ENCODE data around the gene BHLHE40.
"Not testable (repeated sequence)": the region's sequence is repeated elsewhere in the genome, so short reads cannot be mapped to it uniquely, and the experiment has no call there.

BHLHE40 gene

DNA sequence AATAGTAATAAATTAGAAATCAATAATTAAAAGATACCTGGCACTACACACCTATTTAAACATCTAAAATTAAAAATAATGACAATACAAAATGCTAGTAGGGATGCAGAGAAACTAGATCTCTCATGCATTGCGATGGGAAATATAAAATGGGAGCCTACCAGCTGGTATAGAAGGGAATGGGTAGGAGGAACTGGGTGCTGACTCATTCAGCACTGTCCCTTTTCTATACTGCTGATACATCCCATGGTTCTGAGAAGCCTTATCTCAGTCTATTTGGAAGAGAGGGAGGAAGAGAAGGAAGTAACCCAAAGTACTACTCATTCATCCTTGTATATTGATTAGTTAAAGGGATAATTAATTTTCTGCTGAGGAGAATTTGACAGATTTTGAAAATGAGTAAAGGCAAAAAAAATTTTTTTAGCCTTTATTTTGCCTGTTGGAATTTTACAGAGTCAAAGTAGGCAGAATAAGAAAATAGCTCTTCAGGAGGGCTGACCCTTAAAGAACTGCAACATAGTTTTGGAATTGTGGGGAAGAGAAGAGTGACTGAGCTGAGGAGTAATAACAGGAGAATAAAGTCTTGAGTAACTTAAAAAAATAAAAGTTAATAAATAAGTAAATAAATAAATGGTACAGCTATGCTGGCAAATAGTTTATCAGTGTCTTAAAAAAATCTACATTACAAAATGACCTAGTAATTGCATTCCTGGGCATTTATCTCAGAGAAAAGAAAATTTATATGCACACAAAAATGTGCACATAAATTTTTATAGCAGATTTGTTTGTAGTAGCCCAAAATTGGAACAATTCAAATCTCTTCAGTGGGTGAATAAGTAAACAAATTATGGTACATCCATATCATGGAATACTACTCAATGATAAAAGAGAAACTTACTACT, 15.3 kb upstream of the BHLHE40 start:
- DNase-seq = no peak

DNA sequence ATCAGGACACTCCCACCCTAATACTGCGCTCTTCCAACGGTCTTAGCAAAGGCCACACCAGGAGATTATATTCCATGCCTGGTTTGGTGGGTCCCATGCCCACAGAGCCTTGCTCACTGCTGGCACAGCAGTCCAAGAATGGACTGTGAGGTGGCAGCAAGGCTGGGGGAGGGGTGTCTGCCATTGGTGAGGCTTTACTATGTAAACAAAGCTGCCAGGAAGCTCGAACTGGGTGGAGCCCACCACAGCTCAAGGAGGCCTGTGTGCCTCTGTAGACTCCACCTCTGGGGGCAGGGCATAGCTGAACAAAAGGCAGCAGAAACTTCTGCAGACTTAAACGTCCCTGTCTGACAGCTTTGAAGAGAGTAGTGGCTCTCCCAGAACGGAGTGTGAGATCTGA, 13.2 kb upstream of the BHLHE40 start:
- DNase-seq = not testable (repeated sequence)

DNA sequence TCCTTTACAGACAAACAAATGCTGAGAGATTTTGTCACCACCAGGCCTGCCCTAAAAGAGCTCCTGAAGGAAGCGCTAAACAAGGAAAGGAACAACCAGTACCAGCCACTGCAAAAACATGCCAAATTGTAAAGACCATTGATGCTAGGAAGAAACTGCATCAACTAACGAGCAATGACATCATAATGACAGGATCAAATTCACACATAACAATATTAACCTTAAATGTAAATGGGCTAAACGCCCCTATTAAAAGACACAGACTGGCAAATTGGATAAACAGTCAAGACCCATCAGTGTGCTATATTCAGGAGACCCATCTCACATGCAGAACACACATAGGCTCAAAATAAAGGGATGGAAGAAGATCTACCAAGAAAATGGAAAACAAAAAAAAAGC, 11.6 kb upstream of the BHLHE40 start:
- not testable (repeated sequence) for DNase-seq

DNA sequence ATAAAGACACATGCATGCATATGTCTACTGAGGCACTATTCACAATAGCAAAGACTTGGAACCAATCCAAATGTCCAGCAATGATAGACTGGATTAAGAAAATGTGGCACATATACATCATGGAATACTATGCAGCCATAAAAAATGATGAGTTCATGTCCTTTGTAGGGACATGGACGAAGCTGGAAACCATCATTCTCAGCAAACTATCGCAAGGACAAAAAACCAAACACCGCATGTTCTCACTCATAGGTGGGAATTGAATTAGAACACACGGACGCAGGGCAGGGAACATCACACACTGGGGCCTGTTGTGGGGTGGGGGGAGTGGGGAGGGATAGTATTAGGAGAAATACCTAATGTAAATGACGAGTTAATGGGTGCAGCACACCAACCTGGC, 7.8 kb upstream of the BHLHE40 start:
- not testable (repeated sequence) for DNase-seq

DNA sequence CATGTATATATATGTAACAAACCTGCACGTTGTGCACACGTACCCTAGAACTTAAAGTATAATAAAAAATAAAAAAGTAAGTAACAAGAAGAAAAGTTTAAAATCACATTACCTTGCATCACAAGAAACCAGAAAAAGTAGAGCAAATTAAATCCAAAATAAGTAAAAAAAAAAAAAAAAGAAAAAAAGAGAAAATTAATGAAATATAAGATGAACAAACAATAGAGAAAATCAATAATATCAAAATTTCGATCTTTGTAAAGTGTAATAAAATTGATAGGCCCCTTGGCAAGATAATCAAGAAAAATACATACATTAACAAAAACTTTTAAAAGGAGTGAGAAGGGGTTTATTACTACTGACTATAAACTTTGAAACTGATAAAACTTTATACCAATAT, 7.4 kb upstream of the BHLHE40 start:
- DNase-seq = no peak

DNA sequence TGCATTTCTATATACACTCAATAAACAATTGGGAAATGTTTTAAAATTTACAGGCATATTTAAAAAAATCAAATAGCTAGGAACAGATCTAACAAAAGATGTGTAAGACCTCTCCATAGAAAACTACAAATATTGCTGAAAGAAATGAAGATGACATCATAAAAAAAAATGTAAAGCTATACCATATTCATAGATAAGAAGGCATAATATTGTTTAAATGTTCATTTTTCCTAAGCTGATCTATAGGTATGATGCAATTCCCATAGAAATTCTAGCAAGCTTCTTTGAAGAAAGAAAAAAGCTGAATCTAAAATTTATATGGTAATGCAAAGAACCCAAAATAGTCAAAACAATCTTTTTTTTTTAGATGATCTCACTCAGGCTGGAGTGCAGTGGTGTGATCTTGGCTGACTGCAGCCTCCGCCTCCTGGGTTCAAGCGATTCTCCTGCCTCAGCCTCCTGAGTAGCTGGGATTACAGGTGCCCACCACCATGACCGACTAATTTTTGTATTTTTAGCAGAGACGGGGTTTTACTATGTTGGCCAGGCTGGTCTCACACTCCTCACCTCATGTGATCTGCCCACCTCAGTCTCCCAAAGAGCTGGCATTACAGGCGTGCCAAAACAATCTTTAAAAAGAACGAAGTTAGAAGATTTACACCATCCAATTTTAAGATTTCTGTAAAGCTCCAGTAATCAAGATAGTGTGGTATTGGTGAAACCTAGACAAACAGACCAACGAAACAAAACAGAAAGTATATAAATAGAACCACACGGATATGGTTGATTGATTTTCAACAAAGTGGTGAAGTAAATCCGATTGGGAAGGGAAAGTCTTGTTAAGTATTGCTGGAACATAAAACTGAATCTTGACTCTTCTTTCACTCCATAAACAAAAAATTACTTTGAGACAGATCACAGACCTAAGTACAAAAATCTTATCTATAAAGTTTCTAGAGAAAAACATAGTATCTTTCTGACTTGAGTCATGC, 6.3 kb upstream of the BHLHE40 start:
- DNase-seq = no peak

DNA sequence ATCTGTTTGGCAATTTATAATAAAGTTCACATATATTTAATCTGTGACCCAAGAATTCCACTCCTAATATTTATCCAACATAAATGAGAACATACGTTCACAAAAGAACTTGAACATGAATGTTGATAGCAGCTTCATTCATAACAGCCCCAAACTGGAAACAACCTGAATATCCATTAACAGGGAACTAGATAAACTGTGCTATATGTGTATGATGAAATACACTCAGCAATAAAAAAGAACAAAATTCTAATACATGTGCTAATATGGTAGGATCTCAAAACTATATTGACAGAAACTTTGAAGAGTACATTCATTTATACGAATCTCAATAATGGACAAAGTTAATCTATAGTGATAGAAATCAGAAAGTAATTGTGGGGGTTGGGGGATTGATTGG, 5.1 kb upstream of the BHLHE40 start:
- no peak for DNase-seq

DNA sequence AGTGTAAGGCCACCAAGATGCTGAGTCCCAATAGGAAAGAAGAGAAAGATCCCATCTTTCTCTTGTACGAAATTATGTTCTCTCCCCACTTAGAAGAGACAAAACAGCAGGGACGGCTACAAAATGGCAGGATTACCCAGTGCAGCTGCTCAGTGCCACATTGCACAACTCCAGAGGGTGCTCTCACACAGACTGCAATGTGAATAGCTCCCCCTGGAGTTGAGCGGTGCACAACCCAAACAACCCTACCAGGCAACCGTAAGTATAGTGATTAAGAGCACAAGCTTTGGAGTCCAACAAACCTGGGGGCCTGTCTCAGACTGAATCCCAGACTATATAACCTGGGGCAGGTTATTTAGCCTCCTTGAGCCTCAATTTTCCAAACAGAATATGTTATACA, 3.1 kb upstream of the BHLHE40 start:
- peak; percentile 80 for DNase-seq

DNA sequence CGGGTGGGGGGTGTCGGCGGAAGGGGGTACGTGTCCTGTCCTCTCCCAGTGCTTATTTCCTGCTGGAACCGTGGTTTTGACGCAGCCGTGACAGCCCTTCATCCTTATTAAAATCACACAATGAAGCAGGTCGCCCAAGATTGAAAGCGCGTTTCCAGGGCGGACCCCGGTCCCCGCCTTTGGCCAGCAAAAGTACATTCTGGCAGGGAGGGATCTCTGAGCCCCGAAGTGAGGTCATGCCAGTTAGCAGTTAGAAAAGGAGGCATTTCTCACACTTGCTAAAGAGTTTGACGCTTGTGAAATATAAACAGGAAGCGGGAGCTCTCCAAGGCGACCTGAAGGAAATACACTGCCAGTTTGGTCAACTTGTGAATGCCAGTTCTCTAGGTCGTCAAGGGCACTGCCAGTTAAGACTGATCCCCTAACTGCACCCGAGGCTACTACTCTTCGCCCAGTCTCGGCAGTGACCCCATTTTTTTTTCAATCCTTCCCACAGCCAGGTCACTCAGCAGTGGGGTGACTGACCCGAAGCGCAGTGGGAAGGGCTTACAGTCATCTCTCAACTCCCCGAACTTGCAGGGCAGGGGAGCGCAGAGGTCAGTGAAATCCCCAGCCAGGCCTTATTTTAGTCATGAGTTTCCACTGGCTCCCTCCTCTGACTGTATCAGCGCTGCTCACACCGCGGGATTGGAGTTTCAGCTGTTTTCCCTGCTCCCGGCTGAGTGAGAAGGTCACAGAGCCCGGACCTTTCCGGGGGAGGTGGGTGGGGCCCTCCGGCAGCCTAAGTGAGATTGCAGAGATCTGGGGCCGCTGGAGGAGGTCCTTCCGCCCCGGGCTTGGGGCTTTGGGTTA, 2.0 kb upstream of the BHLHE40 start:
- DNase-seq = peak; percentile 83

DNA sequence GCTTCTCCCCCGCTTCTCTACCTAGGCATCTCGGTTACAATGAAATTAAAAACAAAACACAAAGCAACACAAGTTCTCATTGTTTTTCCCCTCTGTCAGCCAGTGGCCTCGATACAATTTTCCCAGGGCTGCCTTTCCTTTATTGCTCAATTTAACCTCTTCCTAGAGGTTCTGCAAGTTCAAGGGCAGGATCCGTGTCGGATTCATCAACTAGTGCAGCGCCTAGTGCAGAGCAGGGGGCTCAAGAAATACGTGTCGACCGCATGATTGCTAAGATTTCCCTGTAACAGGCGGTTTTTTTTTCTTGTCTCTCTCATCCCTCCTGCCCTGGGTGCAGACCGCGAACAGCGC, 1.4 kb upstream of the BHLHE40 start:
- DNase-seq = peak; percentile 59

DNA sequence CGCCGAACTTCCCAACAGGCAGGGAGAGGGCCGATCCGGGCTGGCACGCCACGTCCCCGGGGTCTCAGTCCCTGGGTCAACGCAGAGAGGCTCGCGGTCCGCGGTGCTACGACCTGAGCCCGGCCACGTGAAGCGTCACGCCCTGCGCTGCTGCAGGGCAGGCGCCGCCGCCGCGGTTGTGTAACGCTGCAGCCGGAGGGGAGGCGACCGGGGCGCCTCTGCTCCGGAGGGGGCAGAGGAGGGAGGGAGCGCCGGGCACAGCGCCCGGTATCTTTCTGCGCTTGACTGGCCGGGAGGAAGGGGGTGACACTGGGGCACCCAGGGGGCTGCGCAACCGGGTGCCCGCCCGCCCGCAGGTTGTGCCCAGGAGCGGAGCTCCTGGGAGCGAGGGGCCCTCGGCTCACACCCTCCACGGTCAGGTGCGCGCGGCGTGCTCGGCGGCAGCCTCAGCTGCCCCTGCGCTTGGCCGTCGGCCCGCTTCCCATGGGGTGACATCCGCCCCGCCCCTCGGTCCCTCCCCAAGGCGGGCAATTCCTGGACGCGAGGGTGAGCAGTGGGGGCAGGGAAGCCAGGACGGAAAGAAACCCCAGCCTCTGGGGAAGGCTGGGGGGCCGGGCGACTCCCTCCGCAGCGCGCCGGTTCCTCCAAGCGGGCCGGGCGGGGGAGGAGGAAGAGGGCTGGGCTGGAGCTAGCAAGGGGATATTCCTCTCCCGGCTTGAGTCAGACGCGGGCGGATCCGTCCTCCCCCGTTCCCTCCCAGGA, 852 bp upstream of the BHLHE40 start:
- DNase-seq = peak; percentile 96

DNA sequence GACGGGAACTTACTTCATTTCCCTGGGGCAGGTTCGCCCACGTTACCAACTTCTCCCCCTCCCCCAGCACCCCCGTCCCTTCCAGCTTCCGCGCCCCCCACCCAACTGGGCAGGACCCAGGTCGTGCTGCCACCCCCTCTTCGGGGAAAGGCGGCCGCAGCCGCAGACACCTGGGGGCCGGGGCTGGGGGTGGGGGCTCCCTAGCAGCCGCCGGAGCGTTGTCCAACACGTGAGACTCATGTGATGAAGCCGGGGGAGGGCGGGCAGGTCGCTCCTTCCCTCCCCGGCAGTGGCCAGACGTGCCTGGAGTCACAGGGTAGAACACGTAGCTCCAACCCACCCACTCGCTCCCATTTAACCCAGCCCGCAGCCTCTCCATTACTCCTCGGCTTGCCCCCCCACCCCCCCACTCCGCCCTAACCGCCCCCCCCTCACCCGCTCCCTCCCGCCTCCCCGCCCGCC, 240 bp upstream of the BHLHE40 start:
- peak; percentile 97 for DNase-seq

DNA sequence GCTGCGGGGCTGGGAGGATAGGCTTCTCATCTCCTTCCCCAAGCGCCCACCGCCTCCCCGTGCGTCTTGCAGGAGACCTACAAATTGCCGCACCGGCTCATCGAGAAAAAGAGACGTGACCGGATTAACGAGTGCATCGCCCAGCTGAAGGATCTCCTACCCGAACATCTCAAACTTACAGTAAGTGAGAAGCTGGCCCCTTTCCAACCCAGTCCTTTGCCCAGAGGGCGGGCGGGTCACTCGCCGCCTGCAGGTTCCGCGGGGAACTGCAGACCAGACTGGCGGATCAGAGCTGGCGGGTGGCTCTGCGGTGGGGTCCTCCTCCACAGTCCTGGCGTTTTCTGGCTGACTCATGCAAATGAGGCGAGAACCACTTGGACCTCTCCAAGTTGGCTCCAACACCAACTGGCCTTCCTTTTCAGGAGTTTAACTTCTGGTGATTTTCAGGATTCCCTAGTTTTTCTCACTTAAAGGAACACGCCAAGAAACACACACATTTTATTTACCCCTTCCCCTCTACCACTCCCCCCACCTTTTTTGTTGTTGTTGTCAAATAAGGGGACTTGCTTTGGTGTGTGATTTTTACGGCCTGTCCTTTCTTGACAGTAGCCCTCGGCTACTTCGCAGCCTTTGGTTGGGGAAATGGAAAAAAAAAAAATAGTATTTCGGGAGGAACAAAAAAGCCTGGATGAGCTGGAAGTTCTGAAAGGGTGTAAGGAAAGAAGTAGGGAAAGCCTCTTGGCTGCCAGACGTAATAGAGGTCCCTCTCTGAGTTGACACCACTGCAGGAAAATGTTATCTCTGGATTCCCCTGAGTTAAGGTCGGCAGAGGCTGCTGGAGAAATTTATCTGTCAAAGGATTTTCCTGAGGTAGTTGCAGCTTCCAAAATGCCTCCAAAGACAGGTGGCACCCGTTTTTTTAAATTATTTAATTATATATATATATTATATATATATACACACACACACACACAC, 1.3 kb downstream of the BHLHE40 start:
- DNase-seq = peak; percentile 96

DNA sequence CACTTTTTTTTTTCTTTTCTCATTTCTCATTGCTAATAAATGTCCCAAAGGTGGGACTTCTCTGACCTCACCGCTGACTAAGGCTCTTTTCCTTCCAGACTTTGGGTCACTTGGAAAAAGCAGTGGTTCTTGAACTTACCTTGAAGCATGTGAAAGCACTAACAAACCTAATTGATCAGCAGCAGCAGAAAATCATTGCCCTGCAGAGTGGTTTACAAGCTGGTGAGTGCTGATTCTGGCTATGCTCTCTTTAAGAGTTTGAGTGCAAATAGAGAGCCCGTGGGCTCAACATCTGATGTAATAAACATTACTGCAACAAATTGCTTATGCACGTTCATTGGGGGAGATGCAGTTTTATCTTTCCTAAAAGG, 2.0 kb downstream of the BHLHE40 start:
- no peak for DNase-seq

DNA sequence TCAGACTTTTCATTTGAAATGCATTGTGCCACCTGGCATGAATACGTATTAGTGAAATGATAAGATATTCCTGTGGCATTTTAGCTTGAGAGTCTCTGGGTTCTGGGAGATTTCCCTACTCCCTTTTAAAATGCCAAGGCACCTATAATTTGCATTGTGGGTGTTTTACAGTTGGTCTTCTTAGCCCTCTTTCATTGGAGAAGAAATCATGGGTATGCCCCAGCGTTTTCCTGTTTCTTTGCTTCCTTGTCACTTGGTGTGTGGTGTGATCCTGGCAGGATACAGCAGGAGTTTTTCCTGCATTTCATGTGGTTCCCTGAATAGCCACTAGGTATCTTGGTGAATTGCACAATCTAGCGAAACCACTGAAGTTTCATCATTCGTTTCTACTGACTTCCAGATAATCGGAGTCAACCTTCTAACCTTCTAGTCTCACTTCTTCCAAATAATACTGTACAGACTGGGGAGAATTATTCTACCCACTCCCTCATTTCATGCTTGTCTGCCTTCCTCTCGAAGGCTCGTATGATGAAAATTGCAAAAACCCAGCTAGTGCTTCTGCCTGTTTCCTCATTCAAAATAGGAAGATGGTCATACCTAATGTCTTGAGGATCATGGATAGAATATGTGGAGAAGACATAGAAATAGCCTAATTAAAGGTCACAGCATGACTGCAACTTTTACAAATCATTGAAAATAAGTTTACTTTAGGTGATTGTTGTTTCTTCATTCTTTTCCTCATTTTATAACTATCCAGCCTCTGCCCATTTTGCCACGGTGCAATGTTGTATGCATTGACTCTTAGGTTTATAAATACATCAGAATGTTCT, 2.6 kb downstream of the BHLHE40 start:
- DNase-seq = no peak

DNA sequence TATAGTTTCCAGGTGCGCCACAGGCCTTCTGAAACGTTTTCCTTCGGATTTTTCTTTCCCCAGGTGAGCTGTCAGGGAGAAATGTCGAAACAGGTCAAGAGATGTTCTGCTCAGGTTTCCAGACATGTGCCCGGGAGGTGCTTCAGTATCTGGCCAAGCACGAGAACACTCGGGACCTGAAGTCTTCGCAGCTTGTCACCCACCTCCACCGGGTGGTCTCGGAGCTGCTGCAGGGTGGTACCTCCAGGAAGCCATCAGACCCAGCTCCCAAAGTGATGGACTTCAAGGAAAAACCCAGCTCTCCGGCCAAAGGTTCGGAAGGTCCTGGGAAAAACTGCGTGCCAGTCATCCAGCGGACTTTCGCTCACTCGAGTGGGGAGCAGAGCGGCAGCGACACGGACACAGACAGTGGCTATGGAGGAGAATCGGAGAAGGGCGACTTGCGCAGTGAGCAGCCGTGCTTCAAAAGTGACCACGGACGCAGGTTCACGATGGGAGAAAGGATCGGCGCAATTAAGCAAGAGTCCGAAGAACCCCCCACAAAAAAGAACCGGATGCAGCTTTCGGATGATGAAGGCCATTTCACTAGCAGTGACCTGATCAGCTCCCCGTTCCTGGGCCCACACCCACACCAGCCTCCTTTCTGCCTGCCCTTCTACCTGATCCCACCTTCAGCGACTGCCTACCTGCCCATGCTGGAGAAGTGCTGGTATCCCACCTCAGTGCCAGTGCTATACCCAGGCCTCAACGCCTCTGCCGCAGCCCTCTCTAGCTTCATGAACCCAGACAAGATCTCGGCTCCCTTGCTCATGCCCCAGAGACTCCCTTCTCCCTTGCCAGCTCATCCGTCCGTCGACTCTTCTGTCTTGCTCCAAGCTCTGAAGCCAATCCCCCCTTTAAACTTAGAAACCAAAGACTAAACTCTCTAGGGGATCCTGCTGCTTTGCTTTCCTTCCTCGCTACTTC, 3.8 kb downstream of the BHLHE40 start:
- no peak for DNase-seq

DNA sequence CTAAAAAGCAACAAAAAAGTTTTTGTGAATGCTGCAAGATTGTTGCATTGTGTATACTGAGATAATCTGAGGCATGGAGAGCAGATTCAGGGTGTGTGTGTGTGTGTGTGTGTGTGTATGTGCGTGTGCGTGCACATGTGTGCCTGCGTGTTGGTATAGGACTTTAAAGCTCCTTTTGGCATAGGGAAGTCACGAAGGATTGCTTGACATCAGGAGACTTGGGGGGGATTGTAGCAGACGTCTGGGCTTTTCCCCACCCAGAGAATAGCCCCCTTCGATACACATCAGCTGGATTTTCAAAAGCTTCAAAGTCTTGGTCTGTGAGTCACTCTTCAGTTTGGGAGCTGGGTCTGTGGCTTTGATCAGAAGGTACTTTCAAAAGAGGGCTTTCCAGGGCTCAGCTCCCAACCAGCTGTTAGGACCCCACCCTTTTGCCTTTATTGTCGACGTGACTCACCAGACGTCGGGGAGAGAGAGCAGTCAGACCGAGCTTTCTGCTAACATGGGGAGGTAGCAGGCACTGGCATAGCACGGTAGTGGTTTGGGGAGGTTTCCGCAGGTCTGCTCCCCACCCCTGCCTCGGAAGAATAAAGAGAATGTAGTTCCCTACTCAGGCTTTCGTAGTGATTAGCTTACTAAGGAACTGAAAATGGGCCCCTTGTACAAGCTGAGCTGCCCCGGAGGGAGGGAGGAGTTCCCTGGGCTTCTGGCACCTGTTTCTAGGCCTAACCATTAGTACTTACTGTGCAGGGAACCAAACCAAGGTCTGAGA, 4.7 kb downstream of the BHLHE40 start:
- DNase-seq = peak; percentile 80

DNA sequence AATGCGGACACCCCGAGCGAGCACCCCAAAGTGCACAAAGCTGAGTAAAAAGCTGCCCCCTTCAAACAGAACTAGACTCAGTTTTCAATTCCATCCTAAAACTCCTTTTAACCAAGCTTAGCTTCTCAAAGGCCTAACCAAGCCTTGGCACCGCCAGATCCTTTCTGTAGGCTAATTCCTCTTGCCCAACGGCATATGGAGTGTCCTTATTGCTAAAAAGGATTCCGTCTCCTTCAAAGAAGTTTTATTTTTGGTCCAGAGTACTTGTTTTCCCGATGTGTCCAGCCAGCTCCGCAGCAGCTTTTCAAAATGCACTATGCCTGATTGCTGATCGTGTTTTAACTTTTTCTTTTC, 5.3 kb downstream of the BHLHE40 start:
- DNase-seq = no peak
